ENCODE results near the gene FLT3LG.

FLT3LG gene

GRCh38 chr19:49473868-49474541 lies at the start of gene FLT3LG:
FLT3LG (plus strand) TSS chr19:49474215; CDS start chr19:49474640, 425 bp downstream.
- peak; percentile 86 for DNase-seq

- no peak for DNase-seq
Observed at GRCh38 chr19:49425178-49425577, 48.8 kb upstream of the FLT3LG start, which contains the start of gene GFY. GFY (plus strand) TSS chr19:49425388; CDS start chr19:49426431, 1,043 bp downstream.

GRCh38 chr19:49425922-49426592 lies 48.0 kb upstream of the FLT3LG start:
- no peak for DNase-seq

GRCh38 chr19:49427339-49427738 lies 46.7 kb upstream of the FLT3LG start:
- no peak for DNase-seq

- DNase-seq, result no peak
Observed at GRCh38 chr19:49427855-49428546, 46.0 kb upstream of the FLT3LG start.

GRCh38 chr19:49428547-49429451 lies 45.2 kb upstream of the FLT3LG start:
- DNase-seq, result no peak

GRCh38 chr19:49430172-49430677 lies 43.8 kb upstream of the FLT3LG start:
- no peak for DNase-seq

- no peak for DNase-seq
Observed at GRCh38 chr19:49430678-49431329, 43.2 kb upstream of the FLT3LG start.

GRCh38 chr19:49431330-49431749 lies 42.7 kb upstream of the FLT3LG start:
- DNase-seq, result no peak

- DNase-seq, result no peak
Observed at GRCh38 chr19:49432141-49433073, 41.6 kb upstream of the FLT3LG start.

GRCh38 chr19:49433240-49433901 lies 40.6 kb upstream of the FLT3LG start:
- DNase-seq, result no peak

GRCh38 chr19:49434907-49435583 lies 39.0 kb upstream of the FLT3LG start:
- no peak for DNase-seq

- no peak for DNase-seq
Observed at GRCh38 chr19:49435670-49436069, 38.3 kb upstream of the FLT3LG start.

GRCh38 chr19:49436381-49437017 lies 37.5 kb upstream of the FLT3LG start:
- DNase-seq, result no peak

- no peak for DNase-seq
Observed at GRCh38 chr19:49437231-49437630, 36.8 kb upstream of the FLT3LG start.

- no peak for DNase-seq
Observed at GRCh38 chr19:49438261-49438660, 35.8 kb upstream of the FLT3LG start.

- DNase-seq, result no peak
Observed at GRCh38 chr19:49439836-49440235, 34.2 kb upstream of the FLT3LG start.

- no peak for DNase-seq
Observed at GRCh38 chr19:49440439-49441209, 33.4 kb upstream of the FLT3LG start.
